HepG2 (cell line): Measurements from ENCODE around the gene LANCL2. TPM values are rescaled to one million over a fixed set of nuclear protein-coding genes. Genes with fewer than 3 reads are reported as not detected.

Experiments used
- ATAC-seq: fragments of 200-7000 bp; cut with Tn5 transposase; 3 replicates; pipeline ENCODE4 v1.9.1; 2020; ENCODE audit warnings: mild to moderate bottlenecking, moderate library complexity
- BruUV-seq: library from RNA; stranded (reverse); fragments of 400-500 nt; replicated peaks from 2 replicates; lab custom pipeline; 2021; lab: Mats Ljungman, UMichigan
- CTCF ChIA-PET: fragments of 300-600 bp; formaldehyde crosslinking; extraction: SDS; loops from one replicate; lab custom pipeline; 2021; ENCODE audit warnings: low total read pairs, inconsistent platforms, low intra/inter-chr PET ratio; lab: Yijun Ruan, JAX
- POLR2A ChIA-PET: fragments of 350-600 bp; sonication (Branson Sonifier 250); formaldehyde crosslinking; loops from one replicate; lab custom pipeline; 2020; ENCODE audit warnings: antibody characterized with exemption, inconsistent platforms; lab: Yijun Ruan, JAX
- DNase-seq: peaks from one replicate; pipeline ENCODE4 v3.0.0-alpha.2; 2015; ENCODE audit warnings: low spot score
- FAIRE-seq: peaks from 3 replicates; lab custom pipeline; 2011; peaks lifted over from hg19 to GRCh38; lab: Jason Lieb, UNC
- H2AFZ ChIP-seq: one replicate; pipeline ENCODE4 v1.6.1; 2011; ENCODE audit warnings: low read length, inconsistent platforms
- H3K27ac ChIP-seq: fragments of 300-600 bp; 3 replicates; pipeline ENCODE4 v1.8.0; 2011; ENCODE audit warnings: mixed run types, mild to moderate bottlenecking, mixed read lengths, low read length, inconsistent platforms; ENCODE audit not compliant: insufficient read depth; ENCODE audit errors: extremely low read length
- H3K27me3 ChIP-seq, 2 experiments: fragments of 200-600 bp in 1 of 2; 2 replicates in 1 of 2; 3 replicates in 1 of 2; pipeline versions ENCODE4 v1.6.0 to v1.8.0; 2011; ENCODE audit warnings: low read length in 2 of 2, mild to moderate bottlenecking in 2 of 2, moderate library complexity in 2 of 2, inconsistent platforms in 1 of 2; ENCODE audit not compliant: insufficient read depth in 2 of 2, control insufficient read depth in 1 of 2
- H3K36me3 ChIP-seq, 2 experiments: fragments of 200-600 bp in 1 of 2; replicated peaks in 1 of 2; 2 replicates in 1 of 2; 3 replicates in 1 of 2; pipeline versions ENCODE4 v1.5.1 to v1.8.0; 2011; ENCODE audit warnings: low read length in 2 of 2, inconsistent platforms in 1 of 2; ENCODE audit not compliant: insufficient read depth in 2 of 2, control insufficient read depth in 1 of 2
- H3K4me1 ChIP-seq: 2 replicates; pipeline ENCODE4 v1.5.1; 2012; ENCODE audit warnings: low read length, inconsistent platforms; ENCODE audit not compliant: insufficient read depth
- H3K4me2 ChIP-seq: 2 replicates; pipeline ENCODE4 v1.6.0; 2011; ENCODE audit warnings: low read depth, low read length, inconsistent platforms
- H3K4me3 ChIP-seq, 3 experiments: fragments of 200-600 bp in 1 of 3; sonication (generic), shearing (Covaris generic) in 1 of 3; replicated peaks in 1 of 3; 2 replicates each; pipeline ENCODE4 v1.5.1; 2011 to 2016; ENCODE audit warnings: low read length in 3 of 3, inconsistent platforms in 2 of 3, low read depth in 2 of 3, mild to moderate bottlenecking in 2 of 3, control low read depth in 1 of 3, mixed read lengths in 1 of 3; ENCODE audit not compliant: insufficient read depth in 1 of 3
- H3K79me2 ChIP-seq: one replicate; pipeline ENCODE4 v1.6.1; 2011; ENCODE audit warnings: low read length, inconsistent platforms; ENCODE audit not compliant: insufficient read depth
- H3K9ac ChIP-seq: 2 replicates; pipeline ENCODE4 v1.6.0; 2011; ENCODE audit warnings: mild to moderate bottlenecking, low read depth, low read length, inconsistent platforms; ENCODE audit not compliant: insufficient read depth
- H3K9me3 ChIP-seq: 2 replicates; pipeline ENCODE4 v1.5.1; 2012; ENCODE audit warnings: mild to moderate bottlenecking, low read length
- H4K20me1 ChIP-seq: 2 replicates; pipeline ENCODE4 v1.6.0; 2011; ENCODE audit warnings: inconsistent platforms, mild to moderate bottlenecking, low read length, moderate library complexity; ENCODE audit not compliant: insufficient read depth
- CBFB ChIP-seq: sonication (generic); formaldehyde crosslinking; IDR thresholded peaks from 2 replicates; pipeline ENCODE4 v1.4.0; 2020; ENCODE audit warnings: missing genetic modification reagents
- DRAP1 ChIP-seq: IDR thresholded peaks from 2 replicates; pipeline ENCODE4 v1.6.1; 2016; ENCODE audit warnings: missing genetic modification reagents, missing compliant biosample characterization
- FOSL1 ChIP-seq: sonication (generic); formaldehyde crosslinking; IDR thresholded peaks from 2 replicates; pipeline ENCODE4 v1.9.0; 2021; ENCODE audit warnings: missing genetic modification reagents, borderline replicate concordance
- FOXC1 ChIP-seq: sonication (generic); formaldehyde crosslinking; IDR thresholded peaks from 2 replicates; pipeline ENCODE4 v1.8.0; 2022; ENCODE audit warnings: mild to moderate bottlenecking, missing genetic modification reagents, borderline replicate concordance
- FOXK1 ChIP-seq: sonication (generic); formaldehyde crosslinking; IDR thresholded peaks from 2 replicates; pipeline ENCODE4 v1.4.0; 2020; ENCODE audit warnings: low read depth, missing genetic modification reagents, borderline replicate concordance
- GTF3A ChIP-seq: sonication (generic); formaldehyde crosslinking; conservative IDR thresholded peaks from 2 replicates; pipeline ENCODE4 v1.4.0; 2020; ENCODE audit warnings: mild to moderate bottlenecking, missing genetic modification reagents
- KLF12 ChIP-seq: sonication (generic); formaldehyde crosslinking; IDR thresholded peaks from 2 replicates; pipeline ENCODE4 v1.4.0; 2020; ENCODE audit warnings: missing genetic modification reagents, borderline replicate concordance
- KLF16 ChIP-seq, 2 experiments: sonication (generic) in 1 of 2; formaldehyde crosslinking in 1 of 2; IDR thresholded peaks; 2 replicates each; pipeline versions ENCODE4 v1.6.1 to v1.8.0; 2016 to 2023; ENCODE audit warnings: missing genetic modification reagents in 2 of 2, missing compliant biosample characterization in 1 of 2
- MEIS2 ChIP-seq: sonication (generic); formaldehyde crosslinking; IDR thresholded peaks from 2 replicates; pipeline ENCODE4 v1.9.0; 2021; ENCODE audit warnings: mild to moderate bottlenecking, missing genetic modification reagents
- MIER2 ChIP-seq: IDR thresholded peaks from 2 replicates; pipeline ENCODE4 v1.6.1; 2016; ENCODE audit warnings: missing biosample characterization, missing genetic modification reagents
- NR2F6 ChIP-seq, 2 experiments: IDR thresholded peaks; 2 replicates each; pipeline ENCODE4 v1.6.1; 2016; ENCODE audit warnings: antibody characterized with exemption in 1 of 2, mild to moderate bottlenecking in 1 of 2
- PAF1 ChIP-seq: IDR thresholded peaks from 2 replicates; pipeline ENCODE4 v1.6.1; 2016; ENCODE audit warnings: missing genetic modification reagents, missing compliant biosample characterization
- RBM22 ChIP-seq: fragments of 200-400 bp; formaldehyde crosslinking; optimal IDR thresholded peaks from 2 replicates; pipeline ENCODE3; 2017; ENCODE audit warnings: mild to moderate bottlenecking, low read length, moderate library complexity
- SRF ChIP-seq: IDR thresholded peaks from 2 replicates; pipeline ENCODE4 v1.6.1; 2011; ENCODE audit warnings: mild to moderate bottlenecking, low read depth, low read length, moderate library complexity
- SSRP1 ChIP-seq: IDR thresholded peaks from 2 replicates; pipeline ENCODE4 v1.6.1; 2016; ENCODE audit warnings: control low read depth
- STAG1 ChIP-seq: sonication (generic); formaldehyde crosslinking; IDR thresholded peaks from 2 replicates; pipeline ENCODE4 v1.4.0; 2020; ENCODE audit warnings: missing genetic modification reagents
- TCF7 ChIP-seq: sonication (generic); IDR thresholded peaks from 2 replicates; pipeline ENCODE4 v1.6.1; 2016; ENCODE audit warnings: antibody characterized with exemption, low read depth
- XBP1 ChIP-seq: sonication (generic); formaldehyde crosslinking; IDR thresholded peaks from 2 replicates; pipeline ENCODE4 v1.5.0; 2020; ENCODE audit warnings: missing genetic modification reagents
- ZNF20 ChIP-seq: sonication (generic); formaldehyde crosslinking; IDR thresholded peaks from 2 replicates; pipeline ENCODE4 v1.4.0; 2020; ENCODE audit warnings: mild to moderate bottlenecking, moderate library complexity, missing genetic modification reagents
- ZNF547 ChIP-seq: sonication (generic); formaldehyde crosslinking; IDR thresholded peaks from 2 replicates; pipeline ENCODE4 v1.5.1; 2020; ENCODE audit warnings: mild to moderate bottlenecking, missing genetic modification reagents
- ZNF577 ChIP-seq: sonication (generic); formaldehyde crosslinking; IDR thresholded peaks from 2 replicates; pipeline ENCODE4 v1.4.0; 2020; ENCODE audit warnings: mild to moderate bottlenecking, low read depth, missing genetic modification reagents, borderline replicate concordance
- ZNF674 ChIP-seq: sonication (generic); formaldehyde crosslinking; IDR thresholded peaks from 2 replicates; pipeline ENCODE4 v1.5.0; 2020; ENCODE audit warnings: low read depth, mild to moderate bottlenecking, missing genetic modification reagents
- ZNF782 ChIP-seq: sonication (generic); formaldehyde crosslinking; IDR thresholded peaks from 2 replicates; pipeline ENCODE4 v1.4.0; 2020; ENCODE audit warnings: missing genetic modification reagents, mild to moderate bottlenecking, borderline replicate concordance
- WGBS: methylation state at CpG from one replicate; pipeline ENCODE4 v1.1.6; 2017; ENCODE audit warnings: low lambda C conversion rate; 5-methylcytosine and 5-hydroxymethylcytosine counted together
- in situ Hi-C: cut with HindIII; loops from 2 replicates; pipeline ENCODE4 v1.10.0; 2017; ENCODE audit warnings: low pct_unique_long_range_greater_than_20kb; ENCODE audit not compliant: extremely low pct_ligation_motif_present
- intact Hi-C: fragments of 100-400 bp; cut with micrococcal nuclease; formaldehyde crosslinking; loops from one replicate; pipeline ENCODE4 v1.10.0; 2022; ENCODE audit not compliant: unreplicated experiment
- polyA plus RNA-seq, 8 experiments: library from polyadenylated mRNA; depleted of rRNA in 3 of 8; stranded (reverse) in 7 of 8; unstranded in 1 of 8; fragments of >200 nt; fragmentation: Illumina TruSeq in 4 of 8; extraction: Trizol in 4 of 8; gene quantifications; 2 replicates each; pipeline versions ENCODE4 v1.2.1 to v1.2.3, GENCODE V29; 2011 to 2016; ENCODE audit warnings: low read depth in 4 of 8, missing spikeins in 1 of 8, mixed read lengths in 1 of 8; ENCODE audit not compliant: insufficient read depth in 1 of 8
- total RNA-seq, 5 experiments: library from RNA; depleted of rRNA; stranded (reverse); fragments of >200 nt; fragmentation: Illumina TruSeq; extraction: Trizol; gene quantifications; 2 replicates each; pipeline ENCODE4 v1.2.3, GENCODE V29; 2016; ENCODE audit warnings: low read depth in 1 of 5

LANCL2 gene
- total and polyA plus RNA-seq, 2 of the 13 experiments (the other 11 are each of a cell fraction or from before 2014, with no cell fraction given) = 10.0 to 13.8 TPM

GRCh38 chr7:55411844-55412243, 46.7 kb downstream of the LANCL2 start:
- ChIA-PET CTCF (interaction anchor here (1.1 kb wide), 1 partner anchor 638 kb away, joined by 3 read pairs; no protein-coding TSS in a partner anchor), POLR2A (no interaction called here)
- no peaks in the 10 kb centered on the region for H3K79me2 ChIP-seq
- FAIRE-seq = no peak
- H3K27me3 ChIP-seq = no peaks in the 10 kb centered on the region
- 89% methylated on average over 7 of the region's 12 CpGs for WGBS
- no peak overlapping the region for H3K9ac ChIP-seq
- intact Hi-C loops = no loop called here
- H3K9me3 ChIP-seq = no peaks in the 10 kb centered on the region
- peaks cover 8% of the 10 kb centered on the region for H3K4me1 ChIP-seq
- H2AFZ ChIP-seq = no peak overlapping the region
- DNase-seq = no peak
- no peaks in the 10 kb centered on the region for H4K20me1 ChIP-seq
- in situ Hi-C loops = loop anchor here (25.0 kb wide), 1 partner anchor 650 kb away; the partner anchor contains the start of gene SEC61G
- 0 out of 5 replicates have a peak, but pooled peaks cover 0 to 7% of the 10 kb centered on the region in 2 experiments for H3K36me3 ChIP-seq
- no TSS peak for BruUV-seq
- ATAC-seq = no peak
- no peak overlapping the region for H3K27ac ChIP-seq
- H3K4me2 ChIP-seq = no peak overlapping the region
- no peak for TF ChIP-seq GTF3A (CRISPR knock-in tag)
- TF ChIP-seq SRF = no peak
- no peak for TF ChIP-seq ZNF547
- no peak for TF ChIP-seq NR2F6 (IDR thresholded peaks at IDR 0.05)
- TF ChIP-seq NR2F6 (CRISPR knock-in tag; IDR thresholded peaks at IDR 0.05) = no peak
- TF ChIP-seq STAG1 = no peak
- TF ChIP-seq SSRP1 (CRISPR knock-in tag) = no peak
- TF ChIP-seq XBP1 (CRISPR knock-in tag) = no peak
- TF ChIP-seq FOXK1 (CRISPR knock-in tag) = no peak
- no peak for TF ChIP-seq FOXC1 (CRISPR knock-in tag)
- TF ChIP-seq ZNF782 (CRISPR knock-in tag) = no peak
- no peak overlapping the region for H3K4me3 ChIP-seq

DNA sequence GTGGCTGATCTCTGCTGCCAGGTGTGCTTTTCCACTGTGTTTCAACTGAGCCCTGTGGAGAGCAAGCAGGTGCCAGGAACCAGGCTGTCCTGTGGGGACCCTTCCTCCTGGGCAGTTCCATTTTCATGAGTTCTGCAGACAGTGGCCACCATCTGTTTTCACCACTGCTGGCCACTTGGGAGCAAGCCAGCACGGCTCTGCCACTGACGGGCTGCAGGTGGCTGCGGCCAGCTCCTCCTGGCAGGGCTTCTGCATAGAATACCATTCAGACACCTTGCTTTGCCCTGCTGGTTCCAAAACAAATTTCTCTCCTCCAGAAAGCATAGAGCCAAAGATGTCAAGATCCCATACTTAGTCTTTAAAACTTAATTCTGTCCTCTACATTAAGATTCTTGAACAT, 48.3 kb downstream of the LANCL2 start:
- DNase-seq = no peak
- FAIRE-seq = no peak
- 100% methylated on average over 1 of the region's 3 CpGs for WGBS
- CTCF ChIA-PET = interaction anchor here (3.1 kb wide), 1 partner anchor 134 kb away, joined by 31 read pairs; no protein-coding TSS in a partner anchor
- no peaks in the 10 kb centered on the region for H3K27me3 ChIP-seq
- POLR2A ChIA-PET = no interaction called here
- no peak for ATAC-seq
- no peak overlapping the region for H3K4me3 ChIP-seq
- no peak overlapping the region for H2AFZ ChIP-seq
- no peak overlapping the region for H3K27ac ChIP-seq
- H4K20me1 ChIP-seq = no peaks in the 10 kb centered on the region
- BruUV-seq = no TSS peak
- H3K4me2 ChIP-seq = no peak overlapping the region
- no peaks in the 10 kb centered on the region for H3K9me3 ChIP-seq
- H3K79me2 ChIP-seq = no peaks in the 10 kb centered on the region
- in situ Hi-C loops (loop anchor here (25.0 kb wide), 1 partner anchor 651 kb away; the partner anchor contains the start of gene SEC61G), intact Hi-C loops (no loop called here)
- H3K4me1 ChIP-seq = peaks cover 5% of the 10 kb centered on the region
- H3K36me3 ChIP-seq = 0 out of 5 replicates have a peak, but pooled peaks cover 0 to 5% of the 10 kb centered on the region in 2 experiments
- TF ChIP-seq MEIS2 (CRISPR knock-in tag) (no peak), ZNF577 (CRISPR knock-in tag) (no peak), CBFB (CRISPR knock-in tag) (no peak), ZNF674 (CRISPR knock-in tag) (no peak), TCF7 (no peak), RBM22 (no peak), KLF12 (CRISPR knock-in tag) (no peak), FOSL1 (CRISPR knock-in tag) (no peak), PAF1 (no peak), MIER2 (CRISPR knock-in tag) (no peak), DRAP1 (no peak), ZNF20 (CRISPR knock-in tag) (no peak), KLF16 (CRISPR knock-in tag; IDR thresholded peaks at IDR 0.05) (no peak)
- H3K9ac ChIP-seq = no peak overlapping the region
